Chondrocyte (in vitro differentiated cells): ENCODE data around the gene ATP2C1. TPM values are rescaled to one million over a fixed set of nuclear protein-coding genes. Genes with fewer than 3 reads are reported as not detected.
"Not testable (repeated sequence)": the region's sequence is repeated elsewhere in the genome, so short reads cannot be mapped to it uniquely, and the experiment has no call there.

Experiments used
- DNase-seq: peaks from one replicate; pipeline ENCODE4 v3.0.0; 2021; ENCODE audit warnings: mixed read lengths, low spot score
- H3K27ac Mint-ChIP-seq: one replicate; pipeline ENCODE4 v1.8.0; 2021; ENCODE audit warnings: mild to moderate bottlenecking, moderate library complexity, mixed read lengths; ENCODE audit not compliant: unreplicated experiment
- H3K27me3 Mint-ChIP-seq: 2 replicates; pipeline ENCODE4 v1.8.0; 2021; ENCODE audit warnings: low read depth, mixed read lengths
- H3K36me3 Mint-ChIP-seq: 2 replicates; pipeline ENCODE4 v1.8.0; 2021; ENCODE audit warnings: low read depth, mixed read lengths
- H3K4me1 Mint-ChIP-seq: 2 replicates; pipeline ENCODE4 v1.8.0; 2021; ENCODE audit warnings: low read depth, mild to moderate bottlenecking, mixed read lengths
- H3K4me3 Mint-ChIP-seq: one replicate; pipeline ENCODE4 v1.8.0; 2021; ENCODE audit warnings: mild to moderate bottlenecking, moderate library complexity, mixed read lengths; ENCODE audit not compliant: unreplicated experiment
- H3K9me3 Mint-ChIP-seq: 2 replicates; pipeline ENCODE4 v1.8.0; 2021; ENCODE audit warnings: low read depth, mixed read lengths
- total RNA-seq: library from RNA; stranded (reverse); gene quantifications from 3 replicates; pipeline ENCODE4 v1.2.1, GENCODE V29; 2021
- TF ChIP-seq, protein P1 (sequence below): fragments of 200-600 bp; sonication (generic); IDR thresholded peaks from 2 replicates; pipeline ENCODE4 v1.5.0; 2021; ENCODE audit warnings: antibody characterized with exemption, mild to moderate bottlenecking, moderate library complexity

Gene ATP2C1
- total RNA-seq, 1 donor from 2014 or later, result 64.3 TPM

GRCh38 chr3:130850843-130851242 is 43.0 kb upstream of the ATP2C1 start:
- Mint-ChIP-seq H3K36me3 (no peaks in the 10 kb centered on the region), H3K9me3 (no peaks in the 10 kb centered on the region), H3K27me3 (peaks cover 20% of the 10 kb centered on the region), H3K4me3 (no peak overlapping the region), H3K27ac (no peak overlapping the region), H3K4me1 (peaks cover 8% of the 10 kb centered on the region)
- DNase-seq, result no peak
- TF ChIP-seq, protein P1, sequence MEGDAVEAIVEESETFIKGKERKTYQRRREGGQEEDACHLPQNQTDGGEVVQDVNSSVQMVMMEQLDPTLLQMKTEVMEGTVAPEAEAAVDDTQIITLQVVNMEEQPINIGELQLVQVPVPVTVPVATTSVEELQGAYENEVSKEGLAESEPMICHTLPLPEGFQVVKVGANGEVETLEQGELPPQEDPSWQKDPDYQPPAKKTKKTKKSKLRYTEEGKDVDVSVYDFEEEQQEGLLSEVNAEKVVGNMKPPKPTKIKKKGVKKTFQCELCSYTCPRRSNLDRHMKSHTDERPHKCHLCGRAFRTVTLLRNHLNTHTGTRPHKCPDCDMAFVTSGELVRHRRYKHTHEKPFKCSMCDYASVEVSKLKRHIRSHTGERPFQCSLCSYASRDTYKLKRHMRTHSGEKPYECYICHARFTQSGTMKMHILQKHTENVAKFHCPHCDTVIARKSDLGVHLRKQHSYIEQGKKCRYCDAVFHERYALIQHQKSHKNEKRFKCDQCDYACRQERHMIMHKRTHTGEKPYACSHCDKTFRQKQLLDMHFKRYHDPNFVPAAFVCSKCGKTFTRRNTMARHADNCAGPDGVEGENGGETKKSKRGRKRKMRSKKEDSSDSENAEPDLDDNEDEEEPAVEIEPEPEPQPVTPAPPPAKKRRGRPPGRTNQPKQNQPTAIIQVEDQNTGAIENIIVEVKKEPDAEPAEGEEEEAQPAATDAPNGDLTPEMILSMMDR, result no peak

GRCh38 chr3:130851277-130851676 is 42.6 kb upstream of the ATP2C1 start:
- Mint-ChIP-seq H3K36me3 (no peaks in the 10 kb centered on the region), H3K27ac (no peak overlapping the region), H3K9me3 (no peaks in the 10 kb centered on the region), H3K4me3 (no peak overlapping the region), H3K4me1 (peaks cover 8% of the 10 kb centered on the region), H3K27me3 (peaks cover 17% of the 10 kb centered on the region)
- TF ChIP-seq, protein P1, result no peak
- DNase-seq, result no peak

DNA sequence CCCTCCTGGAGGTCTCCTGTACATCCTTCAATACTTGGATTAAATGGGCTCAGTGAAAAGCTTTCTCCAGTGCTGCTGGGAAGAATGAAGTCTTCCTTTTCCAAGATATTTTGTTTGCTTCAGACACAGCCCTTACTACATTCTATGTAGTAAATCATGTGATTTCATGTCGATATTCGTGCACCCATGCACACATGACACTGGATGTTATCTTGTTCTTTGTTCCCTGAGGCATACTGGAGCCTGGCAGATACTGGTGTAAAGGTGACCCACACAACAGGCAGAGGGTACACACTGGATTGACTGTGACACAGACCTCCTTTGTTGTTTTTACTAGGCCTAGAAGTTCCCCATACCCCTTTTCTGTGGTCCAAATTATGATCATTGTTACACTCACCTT is 40.3 kb upstream of the ATP2C1 start:
- H3K9me3 Mint-ChIP-seq, result no peaks in the 10 kb centered on the region

DNA sequence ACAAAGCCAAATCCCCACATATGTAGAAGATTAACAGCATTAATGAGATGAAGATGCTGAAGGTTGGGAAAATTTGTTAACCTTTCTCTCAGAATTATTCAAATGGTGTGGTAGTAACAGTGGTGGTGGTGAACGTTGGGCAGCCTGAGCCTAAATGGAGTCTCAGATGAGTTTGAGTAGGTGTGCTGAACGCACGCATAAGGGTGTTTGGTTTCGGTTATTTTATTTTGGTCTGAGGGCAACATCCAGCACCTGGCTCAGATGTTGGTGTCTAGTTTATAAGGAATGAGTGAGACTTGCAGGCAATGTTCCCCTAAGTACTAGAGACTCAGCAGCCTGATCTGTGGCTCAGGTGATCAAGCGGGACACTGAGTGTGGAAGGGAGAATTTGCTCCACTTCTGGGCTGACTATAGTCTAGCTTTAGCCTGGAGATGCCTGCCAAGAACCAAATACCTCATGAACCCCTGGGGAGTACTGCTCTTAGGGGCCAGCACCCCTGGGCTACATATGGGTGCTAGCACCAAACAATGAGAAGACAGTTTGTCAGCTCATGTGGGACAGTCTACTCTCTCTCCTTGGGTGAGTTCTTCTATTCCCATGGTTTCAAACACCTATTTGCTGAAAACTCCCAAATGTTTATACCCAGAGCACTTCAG is 39.5 kb upstream of the ATP2C1 start:
- Mint-ChIP-seq H3K36me3 (no peaks in the 10 kb centered on the region), H3K27ac (no peak overlapping the region), H3K27me3 (peaks cover 15% of the 10 kb centered on the region), H3K9me3 (no peaks in the 10 kb centered on the region), H3K4me3 (no peak overlapping the region), H3K4me1 (peaks cover 8% of the 10 kb centered on the region)
- no peak for DNase-seq
- TF ChIP-seq, protein P1, result no peak

More for the DNA sequence above, 40.3 kb upstream of the ATP2C1 start:
- no peaks in the 10 kb centered on the region for H3K36me3 Mint-ChIP-seq
- peaks cover 16% of the 10 kb centered on the region for H3K27me3 Mint-ChIP-seq
- TF ChIP-seq, protein P1, result no peak
- peaks cover 8% of the 10 kb centered on the region for H3K4me1 Mint-ChIP-seq
- no peak overlapping the region for H3K27ac Mint-ChIP-seq
- DNase-seq, result no peak
- H3K4me3 Mint-ChIP-seq, result no peak overlapping the region

DNA sequence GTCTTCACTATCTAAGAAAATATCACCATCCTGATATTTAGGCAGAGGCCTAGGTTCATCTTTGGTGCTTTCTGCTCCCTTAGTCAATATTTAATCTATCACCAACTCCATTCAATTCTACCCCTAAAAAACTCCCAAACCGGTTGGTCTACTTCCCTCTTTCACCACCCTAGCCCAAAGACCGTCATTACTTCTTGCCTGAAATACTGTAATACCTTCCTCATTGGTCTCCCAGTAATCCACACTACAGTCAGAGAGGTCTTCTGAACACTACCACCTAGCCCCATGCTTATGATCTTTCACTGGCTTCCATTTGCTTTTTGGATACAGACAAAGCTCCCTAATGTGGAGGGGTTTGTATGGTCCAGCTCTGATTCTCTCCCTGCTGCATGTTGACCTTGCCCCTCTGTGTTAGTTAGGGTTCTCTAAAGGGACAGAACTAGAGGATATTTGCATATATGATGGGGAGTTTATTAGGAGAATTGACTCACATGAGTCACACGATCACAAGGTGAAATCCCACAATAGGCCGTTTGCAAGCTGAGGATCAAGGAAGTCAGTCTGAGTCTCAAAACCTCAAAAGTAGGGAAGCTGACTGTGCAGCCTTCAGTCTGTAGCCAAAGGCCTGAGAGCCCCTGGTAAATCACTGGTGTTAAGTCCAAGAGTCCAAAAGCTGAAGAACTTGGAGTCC is 36.4 kb upstream of the ATP2C1 start:
- Mint-ChIP-seq H3K9me3 (no peaks in the 10 kb centered on the region), H3K27me3 (peaks cover 18% of the 10 kb centered on the region), H3K27ac (no peak overlapping the region), H3K4me1 (no peaks in the 10 kb centered on the region), H3K4me3 (no peak overlapping the region), H3K36me3 (no peaks in the 10 kb centered on the region)
- DNase-seq, result no peak
- TF ChIP-seq, protein P1, result no peak

DNA sequence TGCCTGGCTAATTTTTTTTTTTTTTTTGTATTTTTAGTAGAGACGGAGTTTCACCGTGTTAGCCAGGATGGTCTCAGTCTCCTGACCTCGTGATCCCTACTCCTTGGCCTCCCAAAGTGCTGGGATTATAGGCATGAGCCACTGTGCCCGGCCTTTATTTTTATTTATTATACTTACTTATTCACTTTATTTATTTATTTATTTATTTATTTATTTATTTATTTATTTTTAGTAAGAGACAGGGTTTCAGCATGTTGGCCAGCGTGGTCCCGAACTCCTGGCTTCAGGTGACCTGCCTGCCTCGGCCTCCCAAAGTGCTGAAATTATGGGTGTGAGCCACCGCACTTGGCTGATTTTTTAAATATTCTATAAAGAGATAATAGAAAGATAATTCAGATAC is 31.8 kb upstream of the ATP2C1 start:
- H3K4me3 Mint-ChIP-seq, H3K9me3 Mint-ChIP-seq, H3K27ac Mint-ChIP-seq, H3K4me1 Mint-ChIP-seq, DNase-seq, H3K27me3 Mint-ChIP-seq, H3K36me3 Mint-ChIP-seq: not testable (repeated sequence)
